GM23338 (cell line): Measurements from ENCODE around the gene CEP72. TPM values are rescaled to one million over a fixed set of nuclear protein-coding genes. Genes with fewer than 3 reads are reported as not detected.

Experiments
- ATAC-seq: fragments of 200-7000 bp; cut with Tn5 transposase; 3 replicates; pipeline ENCODE4 v1.9.1; 2020
- DNase-seq: peaks from one replicate; pipeline ENCODE4 v3.0.0-alpha.2; 2015; ENCODE audit warnings: low spot score
- H2AFZ ChIP-seq: fragments of 200-600 bp; sonication (generic); 2 replicates; pipeline ENCODE4 v1.8.0; 2016; ENCODE audit warnings: antibody characterized with exemption, mild to moderate bottlenecking, moderate library complexity
- H3F3A ChIP-seq: fragments of 200-600 bp; sonication (generic); replicated peaks from 2 replicates; pipeline ENCODE4 v1.8.0; 2017; ENCODE audit warnings: antibody characterized with exemption, mixed run types, low read depth
- H3K27ac ChIP-seq: fragments of 200-600 bp; sonication (generic); 2 replicates; pipeline ENCODE4 v1.6.1; 2016; ENCODE audit warnings: low read depth
- H3K27me3 ChIP-seq: fragments of 200-600 bp; sonication (generic); 2 replicates; pipeline ENCODE4 v1.8.0; 2016; ENCODE audit warnings: mild to moderate bottlenecking, mixed run types, moderate library complexity; ENCODE audit not compliant: insufficient read depth
- H3K36me3 ChIP-seq: fragments of 200-600 bp; sonication (generic); 2 replicates; pipeline ENCODE4 v1.8.0; 2016; ENCODE audit warnings: mild to moderate bottlenecking; ENCODE audit not compliant: insufficient read depth
- H3K4me1 ChIP-seq: fragments of 200-600 bp; sonication (generic); 2 replicates; pipeline ENCODE4 v1.8.0; 2016; ENCODE audit warnings: mild to moderate bottlenecking, moderate library complexity; ENCODE audit not compliant: insufficient read depth
- H3K4me2 ChIP-seq: fragments of 200-600 bp; sonication (generic); 2 replicates; pipeline ENCODE4 v1.7.1; 2017; ENCODE audit warnings: mixed run types
- H3K4me3 ChIP-seq: fragments of 200-600 bp; sonication (generic); 2 replicates; pipeline ENCODE4 v1.6.1; 2016; ENCODE audit warnings: mixed run types
- H3K79me2 ChIP-seq: fragments of 200-600 bp; sonication (generic); replicated peaks from 2 replicates; pipeline ENCODE4 v1.8.0; 2017; ENCODE audit warnings: mild to moderate bottlenecking; ENCODE audit not compliant: insufficient read depth
- H3K9me2 ChIP-seq: fragments of 200-600 bp; sonication (generic); 2 replicates; pipeline ENCODE4 v1.8.0; 2017; ENCODE audit not compliant: insufficient read depth
- H4K20me1 ChIP-seq: fragments of 200-600 bp; sonication (generic); replicated peaks from 2 replicates; pipeline ENCODE4 v1.8.0; 2017; ENCODE audit warnings: mild to moderate bottlenecking; ENCODE audit not compliant: insufficient read depth
- H3K27ac Mint-ChIP-seq: 2 replicates; pipeline ENCODE4 v1.8.0; 2020; ENCODE audit warnings: inconsistent platforms, mild to moderate bottlenecking, moderate library complexity, mixed read lengths
- H3K27me3 Mint-ChIP-seq: 3 replicates; pipeline ENCODE4 v1.8.0; 2022; ENCODE audit warnings: low read depth, mild to moderate bottlenecking, moderate library complexity, mixed read lengths, inconsistent platforms; ENCODE audit not compliant: insufficient read depth, poor library complexity
- H3K36me3 Mint-ChIP-seq: 3 replicates; pipeline ENCODE4 v1.8.0; 2021; ENCODE audit warnings: low read depth, mild to moderate bottlenecking, inconsistent platforms, moderate library complexity, mixed read lengths
- H3K4me1 Mint-ChIP-seq: 3 replicates; pipeline ENCODE4 v1.8.0; 2020; ENCODE audit warnings: mild to moderate bottlenecking, inconsistent platforms, mixed read lengths
- H3K4me3 Mint-ChIP-seq: 3 replicates; pipeline ENCODE4 v1.8.0; 2021; ENCODE audit warnings: moderate library complexity, mild to moderate bottlenecking, inconsistent platforms, mixed read lengths
- H3K9me3 Mint-ChIP-seq: 3 replicates; pipeline ENCODE4 v1.8.0; 2020; ENCODE audit warnings: moderate library complexity, mild to moderate bottlenecking, inconsistent platforms, mixed read lengths
- CREB1 ChIP-seq: fragments of 250-450 bp; sonication (Bioruptor Pico); IDR thresholded peaks from 2 replicates; pipeline ENCODE4 v1.5.0; 2020; ENCODE audit warnings: low read depth, mild to moderate bottlenecking, moderate library complexity
- EZH2 ChIP-seq: fragments of 200-600 bp; sonication (generic); IDR thresholded peaks from one replicate; pipeline ENCODE4 v1.8.0; 2017; ENCODE audit warnings: antibody characterized with exemption, mild to moderate bottlenecking, low read depth; ENCODE audit not compliant: unreplicated experiment
- EZH2phosphoT487 ChIP-seq: fragments of 200-600 bp; sonication (generic); IDR thresholded peaks from one replicate; pipeline ENCODE4 v1.8.1; 2018; ENCODE audit warnings: antibody characterized with exemption; ENCODE audit not compliant: unreplicated experiment
- JUNB ChIP-seq: IDR thresholded peaks from one replicate; pipeline ENCODE4 v1.6.1; 2016; ENCODE audit warnings: antibody characterized with exemption; ENCODE audit not compliant: unreplicated experiment
- NANOG ChIP-seq: IDR thresholded peaks from 2 replicates; pipeline ENCODE4 v1.6.1; 2016; ENCODE audit warnings: antibody characterized with exemption, borderline replicate concordance
- POLR2AphosphoS5 ChIP-seq: IDR thresholded peaks from 2 replicates; pipeline ENCODE4 v1.6.1; 2016; ENCODE audit warnings: antibody characterized with exemption, low read depth
- REST ChIP-seq: IDR thresholded peaks from one replicate; pipeline ENCODE4 v1.6.1; 2018; ENCODE audit warnings: antibody characterized with exemption; ENCODE audit not compliant: unreplicated experiment
- polyA plus RNA-seq: library from polyadenylated mRNA; unstranded; fragments of >200 nt; fragmentation: Nextera tagmentation; extraction: Ambion mirVana; gene quantifications from 2 replicates; pipeline ENCODE4 v1.2.1, GENCODE V29; 2016
- total RNA-seq: library from RNA; depleted of rRNA; stranded (reverse); fragments of >200 nt; shearing (Covaris generic); gene quantifications from 2 replicates; pipeline ENCODE4 v1.2.3, GENCODE V29; 2014
- TF ChIP-seq, protein P1 (sequence below): fragments of 250-450 bp; sonication (Bioruptor Pico); IDR thresholded peaks from 2 replicates; pipeline ENCODE4 v1.5.0; 2020; ENCODE audit warnings: mild to moderate bottlenecking, moderate library complexity
- TF ChIP-seq, protein P2 (sequence below), 2 experiments: fragments of 200-600 bp in 1 of 2; sonication (generic) in 1 of 2; conservative IDR thresholded peaks; 2 replicates each; pipeline versions ENCODE4 v1.5.1 to v1.6.1; 2016 to 2017; ENCODE audit warnings: antibody characterized with exemption in 2 of 2, low read depth in 2 of 2, mild to moderate bottlenecking in 2 of 2, moderate library complexity in 1 of 2

The CEP72 gene
- total and polyA plus RNA-seq, 2 experiments from 2014 or later = 15.5 to 27.1 TPM

DNA sequence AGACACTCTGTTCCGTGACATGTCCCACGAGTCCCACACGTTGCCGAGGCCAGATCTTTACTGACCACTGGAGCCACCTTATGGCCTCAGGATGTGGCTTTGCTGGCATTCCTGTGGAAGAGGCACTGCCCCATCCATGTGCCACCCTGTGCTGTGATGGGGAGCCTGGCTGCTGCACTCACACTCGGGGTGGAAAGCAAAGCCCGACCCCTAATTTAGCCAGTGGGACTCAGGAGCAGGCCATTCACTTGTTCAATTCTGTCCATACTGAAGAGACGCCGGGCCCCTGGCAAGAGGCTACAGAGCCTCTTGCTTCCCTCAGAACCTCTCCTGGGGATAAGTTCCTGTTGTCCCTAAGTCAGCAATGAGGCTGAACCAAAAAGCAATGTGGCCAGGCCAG is 18.6 kb upstream of the CEP72 start (continued):
- TF ChIP-seq REST = no peak

DNA sequence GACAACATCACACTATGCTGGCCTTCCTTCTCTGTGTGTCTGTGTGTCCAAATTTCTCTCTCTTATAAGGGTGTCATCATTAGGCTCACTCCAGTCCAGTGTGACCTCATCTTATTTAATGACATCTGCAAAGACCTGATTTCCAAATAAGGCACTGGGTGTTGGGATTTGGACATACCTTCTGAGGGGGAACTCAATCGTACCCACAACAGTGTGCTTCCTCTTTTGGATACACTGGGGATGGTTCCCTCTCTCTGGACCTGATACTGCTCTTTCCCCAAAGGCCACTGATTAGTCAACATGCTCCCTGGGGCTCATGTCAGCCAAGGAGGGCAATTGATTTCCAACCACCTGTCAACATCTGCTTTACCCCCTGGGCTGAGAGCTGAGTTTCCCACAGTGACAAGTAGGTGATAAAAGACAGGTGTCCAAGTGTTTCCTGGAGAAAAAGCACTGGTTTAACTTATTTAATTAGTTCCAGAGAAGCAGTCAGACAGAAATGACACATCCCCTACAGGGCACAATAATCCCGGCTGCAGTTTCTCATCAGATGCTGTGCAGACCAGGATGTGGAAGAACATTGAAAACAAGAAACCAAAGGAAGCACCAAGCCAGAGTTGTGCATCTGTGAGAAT is 17.8 kb upstream of the CEP72 start:
- H3K36me3 Mint-ChIP-seq = no peaks in the 10 kb centered on the region
- ATAC-seq (no peak), DNase-seq (no peak)
- Histone ChIP-seq H3K9me2 (no peaks in the 10 kb centered on the region; the same call in 1 of the 2 replicates), H3K27ac (no peak overlapping the region), H3K36me3 (no peaks in the 10 kb centered on the region), H3K4me1 (no peaks in the 10 kb centered on the region), H4K20me1 (no peaks in the 10 kb centered on the region), H3K4me2 (no peak overlapping the region), H3K27me3 (0 out of 2 replicates have a peak, but pooled peaks cover 4% of the 10 kb centered on the region), H3K79me2 (no peaks in the 10 kb centered on the region), H3K4me3 (no peak overlapping the region), H2AFZ (no peak overlapping the region), H3F3A (no peaks in the 10 kb centered on the region)
- no peaks in the 10 kb centered on the region for H3K9me3 Mint-ChIP-seq
- H3K4me3 Mint-ChIP-seq = no peak overlapping the region
- peaks cover 10% of the 10 kb centered on the region for H3K27me3 Mint-ChIP-seq
- peaks cover 6% of the 10 kb centered on the region; the same call in 2 of the 3 replicates for H3K4me1 Mint-ChIP-seq
- H3K27ac Mint-ChIP-seq = no peak overlapping the region
- no peak for TF ChIP-seq CREB1 (CRISPR knock-in tag)
- TF ChIP-seq JUNB = no peak
- no peak for TF ChIP-seq REST
- TF ChIP-seq NANOG = no peak
- TF ChIP-seq, protein P1, sequence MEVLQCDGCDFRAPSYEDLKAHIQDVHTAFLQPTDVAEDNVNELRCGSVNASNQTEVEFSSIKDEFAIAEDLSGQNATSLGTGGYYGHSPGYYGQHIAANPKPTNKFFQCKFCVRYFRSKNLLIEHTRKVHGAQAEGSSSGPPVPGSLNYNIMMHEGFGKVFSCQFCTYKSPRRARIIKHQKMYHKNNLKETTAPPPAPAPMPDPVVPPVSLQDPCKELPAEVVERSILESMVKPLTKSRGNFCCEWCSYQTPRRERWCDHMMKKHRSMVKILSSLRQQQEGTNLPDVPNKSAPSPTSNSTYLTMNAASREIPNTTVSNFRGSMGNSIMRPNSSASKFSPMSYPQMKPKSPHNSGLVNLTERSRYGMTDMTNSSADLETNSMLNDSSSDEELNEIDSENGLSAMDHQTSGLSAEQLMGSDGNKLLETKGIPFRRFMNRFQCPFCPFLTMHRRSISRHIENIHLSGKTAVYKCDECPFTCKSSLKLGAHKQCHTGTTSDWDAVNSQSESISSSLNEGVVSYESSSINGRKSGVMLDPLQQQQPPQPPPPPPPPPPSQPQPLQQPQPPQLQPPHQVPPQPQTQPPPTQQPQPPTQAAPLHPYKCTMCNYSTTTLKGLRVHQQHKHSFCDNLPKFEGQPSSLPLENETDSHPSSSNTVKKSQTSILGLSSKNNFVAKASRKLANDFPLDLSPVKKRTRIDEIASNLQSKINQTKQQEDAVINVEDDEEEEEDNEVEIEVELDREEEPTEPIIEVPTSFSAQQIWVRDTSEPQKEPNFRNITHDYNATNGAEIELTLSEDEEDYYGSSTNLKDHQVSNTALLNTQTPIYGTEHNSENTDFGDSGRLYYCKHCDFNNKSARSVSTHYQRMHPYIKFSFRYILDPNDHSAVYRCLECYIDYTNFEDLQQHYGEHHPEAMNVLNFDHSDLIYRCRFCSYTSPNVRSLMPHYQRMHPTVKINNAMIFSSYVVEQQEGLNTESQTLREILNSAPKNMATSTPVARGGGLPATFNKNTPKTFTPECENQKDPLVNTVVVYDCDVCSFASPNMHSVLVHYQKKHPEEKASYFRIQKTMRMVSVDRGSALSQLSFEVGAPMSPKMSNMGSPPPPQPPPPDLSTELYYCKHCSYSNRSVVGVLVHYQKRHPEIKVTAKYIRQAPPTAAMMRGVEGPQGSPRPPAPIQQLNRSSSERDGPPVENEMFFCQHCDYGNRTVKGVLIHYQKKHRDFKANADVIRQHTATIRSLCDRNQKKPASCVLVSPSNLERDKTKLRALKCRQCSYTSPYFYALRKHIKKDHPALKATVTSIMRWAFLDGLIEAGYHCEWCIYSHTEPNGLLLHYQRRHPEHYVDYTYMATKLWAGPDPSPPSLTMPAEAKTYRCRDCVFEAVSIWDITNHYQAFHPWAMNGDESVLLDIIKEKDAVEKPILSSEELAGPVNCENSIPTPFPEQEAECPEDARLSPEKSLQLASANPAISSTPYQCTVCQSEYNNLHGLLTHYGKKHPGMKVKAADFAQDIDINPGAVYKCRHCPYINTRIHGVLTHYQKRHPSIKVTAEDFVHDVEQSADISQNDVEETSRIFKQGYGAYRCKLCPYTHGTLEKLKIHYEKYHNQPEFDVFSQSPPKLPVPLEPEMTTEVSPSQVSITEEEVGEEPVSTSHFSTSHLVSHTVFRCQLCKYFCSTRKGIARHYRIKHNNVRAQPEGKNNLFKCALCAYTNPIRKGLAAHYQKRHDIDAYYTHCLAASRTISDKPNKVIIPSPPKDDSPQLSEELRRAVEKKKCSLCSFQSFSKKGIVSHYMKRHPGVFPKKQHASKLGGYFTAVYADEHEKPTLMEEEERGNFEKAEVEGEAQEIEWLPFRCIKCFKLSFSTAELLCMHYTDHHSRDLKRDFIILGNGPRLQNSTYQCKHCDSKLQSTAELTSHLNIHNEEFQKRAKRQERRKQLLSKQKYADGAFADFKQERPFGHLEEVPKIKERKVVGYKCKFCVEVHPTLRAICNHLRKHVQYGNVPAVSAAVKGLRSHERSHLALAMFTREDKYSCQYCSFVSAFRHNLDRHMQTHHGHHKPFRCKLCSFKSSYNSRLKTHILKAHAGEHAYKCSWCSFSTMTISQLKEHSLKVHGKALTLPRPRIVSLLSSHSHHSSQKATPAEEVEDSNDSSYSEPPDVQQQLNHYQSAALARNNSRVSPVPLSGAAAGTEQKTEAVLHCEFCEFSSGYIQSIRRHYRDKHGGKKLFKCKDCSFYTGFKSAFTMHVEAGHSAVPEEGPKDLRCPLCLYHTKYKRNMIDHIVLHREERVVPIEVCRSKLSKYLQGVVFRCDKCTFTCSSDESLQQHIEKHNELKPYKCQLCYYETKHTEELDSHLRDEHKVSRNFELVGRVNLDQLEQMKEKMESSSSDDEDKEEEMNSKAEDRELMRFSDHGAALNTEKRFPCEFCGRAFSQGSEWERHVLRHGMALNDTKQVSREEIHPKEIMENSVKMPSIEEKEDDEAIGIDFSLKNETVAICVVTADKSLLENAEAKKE (CRISPR knock-in tag) = no peak
- no peak for TF ChIP-seq EZH2
- TF ChIP-seq POLR2AphosphoS5 = no peak
- TF ChIP-seq EZH2phosphoT487 = no peak
- TF ChIP-seq, protein P2, sequence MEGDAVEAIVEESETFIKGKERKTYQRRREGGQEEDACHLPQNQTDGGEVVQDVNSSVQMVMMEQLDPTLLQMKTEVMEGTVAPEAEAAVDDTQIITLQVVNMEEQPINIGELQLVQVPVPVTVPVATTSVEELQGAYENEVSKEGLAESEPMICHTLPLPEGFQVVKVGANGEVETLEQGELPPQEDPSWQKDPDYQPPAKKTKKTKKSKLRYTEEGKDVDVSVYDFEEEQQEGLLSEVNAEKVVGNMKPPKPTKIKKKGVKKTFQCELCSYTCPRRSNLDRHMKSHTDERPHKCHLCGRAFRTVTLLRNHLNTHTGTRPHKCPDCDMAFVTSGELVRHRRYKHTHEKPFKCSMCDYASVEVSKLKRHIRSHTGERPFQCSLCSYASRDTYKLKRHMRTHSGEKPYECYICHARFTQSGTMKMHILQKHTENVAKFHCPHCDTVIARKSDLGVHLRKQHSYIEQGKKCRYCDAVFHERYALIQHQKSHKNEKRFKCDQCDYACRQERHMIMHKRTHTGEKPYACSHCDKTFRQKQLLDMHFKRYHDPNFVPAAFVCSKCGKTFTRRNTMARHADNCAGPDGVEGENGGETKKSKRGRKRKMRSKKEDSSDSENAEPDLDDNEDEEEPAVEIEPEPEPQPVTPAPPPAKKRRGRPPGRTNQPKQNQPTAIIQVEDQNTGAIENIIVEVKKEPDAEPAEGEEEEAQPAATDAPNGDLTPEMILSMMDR (conservative IDR thresholded peaks at IDR 0.05; ENCODE audit: low read depth in 2 of 2) = no peak
